HPDE6-E6E7 (cell line): Measurements from ENCODE around the gene COG2.
"Not testable (repeated sequence)": the region's sequence is repeated elsewhere in the genome, so short reads cannot be mapped to it uniquely, and the experiment has no call there.

Experiments used
- DNase-seq: peaks from one replicate; pipeline ENCODE4 v3.0.0; 2011; ENCODE audit warnings: missing footprints; ENCODE audit errors: extremely low spot score

COG2 gene

DNA sequence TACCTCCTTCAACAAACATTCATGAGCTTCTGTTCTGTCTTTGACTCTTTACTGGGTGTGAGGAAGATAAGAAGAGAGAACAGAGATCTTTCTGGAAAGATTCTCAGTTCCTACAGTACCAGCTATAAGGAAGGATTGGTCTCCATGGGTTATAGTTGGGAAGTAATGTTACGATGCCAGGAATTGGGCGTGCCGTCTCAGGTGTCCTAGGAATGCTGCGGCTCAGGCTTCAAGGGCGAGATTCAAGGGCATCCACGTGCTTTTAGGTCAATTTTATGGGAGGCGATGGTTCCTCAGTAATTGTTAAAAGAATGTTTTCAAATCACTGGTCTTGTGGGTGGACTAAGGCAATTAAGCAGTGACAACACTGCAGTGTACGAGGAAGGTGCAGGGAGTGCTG, 27.3 kb downstream of the COG2 start:
- no peak for DNase-seq

- DNase-seq = no peak
Observed at GRCh38 chr1:230674581-230674980, 32.3 kb downstream of the COG2 start.

DNA sequence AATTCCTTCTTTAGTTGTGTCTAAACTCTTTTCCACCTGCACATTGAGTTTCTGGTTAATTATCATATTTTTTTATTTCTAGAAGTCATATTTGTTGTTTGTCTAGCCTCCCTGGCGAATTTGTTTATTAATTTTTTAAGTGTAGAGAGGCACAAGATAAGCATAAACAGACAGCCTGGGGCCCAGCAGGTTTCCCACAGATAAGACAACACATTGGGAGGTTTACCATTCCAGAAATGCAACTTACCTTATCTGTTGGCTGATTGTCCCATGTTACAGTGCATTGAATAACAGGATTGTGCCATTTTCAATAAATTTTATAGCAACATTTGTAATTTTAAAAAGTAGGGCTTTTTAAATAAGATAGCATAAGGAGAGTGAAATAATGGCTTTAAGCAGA, 34.9 kb downstream of the COG2 start:
- DNase-seq = no peak

DNA sequence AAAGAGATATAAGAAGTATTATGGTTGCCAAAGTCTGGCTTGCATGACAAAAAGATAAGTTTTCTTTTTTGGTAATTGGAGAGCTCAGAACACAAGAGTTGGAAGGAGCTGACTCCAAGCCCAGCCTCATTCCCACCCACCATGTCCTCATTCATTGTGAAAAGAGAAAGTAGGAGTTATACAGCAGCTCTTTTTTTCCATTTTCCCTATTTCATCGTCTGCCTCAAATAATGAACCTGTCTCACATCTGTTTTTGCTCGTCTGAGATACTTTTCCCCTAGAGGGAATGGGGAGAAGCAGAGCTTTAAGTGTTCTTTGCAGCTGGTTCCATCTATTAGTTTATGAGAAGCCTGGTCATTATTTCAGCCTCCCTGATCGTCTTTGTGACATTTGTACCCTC, 36.9 kb downstream of the COG2 start:
- DNase-seq = no peak

GRCh38 chr1:230679825-230680224, 37.5 kb downstream of the COG2 start:
- DNase-seq = no peak

GRCh38 chr1:230680300-230681025, 38.2 kb downstream of the COG2 start:
- no peak for DNase-seq

GRCh38 chr1:230681599-230681998, 39.3 kb downstream of the COG2 start:
- DNase-seq = peak; percentile 85

DNA sequence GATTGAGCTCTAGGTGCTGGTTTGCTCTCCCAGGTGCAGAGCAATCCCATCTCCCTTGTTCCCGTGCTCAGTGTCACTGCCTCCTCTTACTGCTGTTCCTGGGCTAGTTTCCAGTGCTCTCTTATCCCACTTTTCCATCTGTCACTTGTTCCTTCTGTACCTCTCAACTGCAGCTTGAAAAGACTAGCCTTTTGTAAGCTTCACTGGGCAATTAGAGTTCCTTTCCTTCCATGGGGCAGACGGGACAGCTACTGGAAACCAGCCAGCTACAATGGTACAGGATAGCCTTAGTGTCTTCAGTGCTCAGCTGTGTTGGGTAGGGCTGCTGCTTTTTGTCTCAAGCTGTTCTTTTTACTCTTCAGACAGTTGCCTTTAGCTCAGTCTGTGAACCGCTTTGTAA, 40.0 kb downstream of the COG2 start:
- no peak for DNase-seq

DNA sequence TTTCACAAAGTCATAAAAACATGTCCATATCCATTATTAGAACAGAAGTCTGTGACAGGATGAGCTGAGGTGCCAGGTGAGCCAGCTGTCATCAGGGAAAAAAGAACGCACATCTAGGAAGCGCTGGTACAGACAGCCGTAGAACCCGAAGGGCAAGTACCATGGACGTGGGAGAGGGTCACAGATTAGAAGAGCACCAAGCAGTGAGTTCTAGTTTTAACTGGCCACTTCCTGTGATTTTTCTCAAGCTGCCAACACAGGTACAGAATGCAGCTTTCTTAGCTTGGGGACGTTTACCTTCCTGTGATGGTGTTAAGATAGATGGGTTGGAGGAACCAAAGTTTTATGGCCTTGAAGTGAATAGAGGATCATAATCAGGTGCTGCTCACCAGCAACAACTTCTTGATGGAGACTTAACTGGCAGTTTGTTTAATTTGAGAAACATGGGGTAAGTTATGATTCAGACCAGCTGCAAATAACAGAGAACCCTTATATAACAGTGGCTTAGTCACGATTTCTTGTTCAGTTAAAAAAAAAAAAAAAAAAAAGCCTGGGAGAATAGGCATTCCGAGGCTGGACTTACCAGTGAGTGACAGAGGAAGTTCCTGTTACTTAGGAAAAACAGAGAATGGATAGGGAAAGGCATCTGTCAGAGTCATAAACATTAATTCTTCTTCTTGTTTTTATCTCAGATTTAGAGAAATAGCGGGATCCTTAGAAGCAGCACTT, 40.8 kb downstream of the COG2 start:
- DNase-seq = peak; percentile 42

- peak; percentile 73 for DNase-seq
Observed at GRCh38 chr1:230684146-230684545, 41.9 kb downstream of the COG2 start.

- DNase-seq = no peak
Observed at GRCh38 chr1:230684998-230685397, 42.7 kb downstream of the COG2 start.

GRCh38 chr1:230686747-230687146, 44.5 kb downstream of the COG2 start:
- DNase-seq = no peak

- no peak for DNase-seq
Observed at GRCh38 chr1:230690101-230690500, 47.8 kb downstream of the COG2 start.

DNA sequence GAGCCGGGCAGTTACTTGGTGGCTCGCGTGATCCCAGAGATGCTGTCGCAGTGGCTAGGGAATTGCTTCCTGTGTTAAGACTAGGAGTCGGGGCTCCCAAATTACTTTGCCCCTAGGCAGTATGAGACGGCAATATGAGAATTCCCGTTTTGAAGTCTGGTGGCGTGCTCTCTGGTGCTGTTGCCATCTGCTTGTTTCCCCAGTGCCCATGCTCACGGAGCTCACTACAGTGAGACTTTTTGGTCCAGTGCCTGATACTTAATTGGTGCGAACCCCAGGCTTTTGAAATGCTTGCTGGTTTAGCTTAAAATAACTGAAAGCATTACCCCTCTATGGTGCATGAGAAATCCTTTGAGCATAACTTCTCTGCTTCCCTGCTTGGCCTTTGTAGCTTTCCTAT, 49.3 kb downstream of the COG2 start:
- no peak for DNase-seq

- no peak for DNase-seq
Observed at GRCh38 chr1:230693221-230693620, 50.9 kb downstream of the COG2 start.

GRCh38 chr1:230693777-230694176, 51.5 kb downstream of the COG2 start:
- DNase-seq = no peak

DNA sequence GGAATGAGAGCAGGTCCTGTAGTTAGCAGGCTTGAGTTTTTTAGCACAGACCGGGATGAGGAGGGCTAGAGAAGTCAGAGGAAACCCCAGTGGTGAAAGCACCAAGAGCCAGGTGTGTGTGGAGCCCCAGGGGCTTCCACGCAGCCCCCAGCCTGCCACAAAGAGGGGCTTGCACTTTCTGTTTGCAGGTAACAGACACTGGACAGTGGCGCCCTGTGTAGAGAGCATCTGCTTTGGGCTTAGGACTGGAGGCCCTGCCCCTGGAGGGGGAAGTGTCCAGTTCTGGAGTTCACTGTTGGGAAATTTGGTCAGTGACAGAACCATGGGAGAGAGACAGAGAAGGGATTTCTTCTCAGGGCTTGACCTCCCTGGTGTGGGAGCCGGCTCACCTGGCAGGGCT, 52.2 kb downstream of the COG2 start:
- DNase-seq = no peak

DNA sequence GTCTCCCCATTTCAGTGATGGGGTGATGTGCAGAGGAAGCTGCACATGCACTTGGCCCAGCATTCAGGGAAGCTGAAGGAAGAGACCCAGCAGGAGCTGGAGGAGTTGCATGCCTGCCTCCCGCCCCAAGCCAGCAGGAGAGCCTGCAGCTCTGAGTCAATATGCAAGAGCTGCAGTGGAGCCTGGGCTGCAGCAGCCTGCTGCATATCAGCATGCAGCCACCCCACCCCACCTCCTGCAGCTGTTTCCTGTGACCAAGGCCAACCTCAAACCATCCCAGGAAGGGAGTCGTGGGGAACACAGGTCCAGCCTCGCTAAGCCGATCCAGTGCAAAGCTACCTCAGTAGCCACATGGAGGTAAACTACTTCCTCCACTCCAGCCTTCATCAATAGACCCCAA, 52.7 kb downstream of the COG2 start:
- no peak for DNase-seq

DNA sequence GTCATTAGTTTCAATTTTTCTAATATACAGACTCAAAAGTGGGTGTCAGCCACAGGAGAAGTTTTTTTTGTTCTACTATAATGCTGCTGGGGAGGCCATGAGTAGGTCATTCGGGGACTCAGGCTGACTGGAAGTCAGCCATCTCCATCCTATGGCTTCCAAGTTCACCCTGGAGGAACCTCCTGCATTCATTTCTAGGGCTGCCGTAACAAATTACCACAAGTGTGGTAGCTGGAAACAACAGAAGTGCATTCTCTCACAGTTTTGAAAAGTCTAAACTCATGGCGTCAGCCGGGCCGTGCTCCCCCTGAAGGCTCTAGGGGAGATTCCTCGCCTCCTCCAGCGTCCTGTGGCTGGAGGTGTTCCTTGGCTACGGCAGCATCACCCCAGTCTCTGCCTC, 53.9 kb downstream of the COG2 start:
- no peak for DNase-seq

GRCh38 chr1:230696722-230697437, 54.6 kb downstream of the COG2 start:
- no peak for DNase-seq

- no peak for DNase-seq
Observed at GRCh38 chr1:230698130-230698529, 55.8 kb downstream of the COG2 start.

DNA sequence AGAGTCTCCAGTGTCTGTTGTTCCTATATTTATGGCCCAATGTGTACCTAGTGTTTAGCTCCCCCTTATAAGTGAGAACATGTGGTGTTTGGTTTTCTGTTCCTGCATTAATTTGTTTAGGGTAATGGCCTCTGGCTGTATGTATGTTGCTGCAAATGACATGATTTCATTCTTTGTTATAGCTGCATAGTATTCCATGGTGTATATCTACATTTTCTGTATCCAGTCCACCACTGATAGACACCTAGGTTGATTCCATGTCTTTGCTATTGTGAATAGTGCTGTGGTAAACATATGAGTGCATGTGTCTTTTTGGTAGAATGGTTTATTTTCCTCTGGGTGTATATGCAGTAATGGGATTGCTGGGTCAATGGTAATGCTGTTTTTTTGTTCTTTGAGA, 56.7 kb downstream of the COG2 start:
- DNase-seq = not testable (repeated sequence)

GRCh38 chr1:230699716-230700115, 57.4 kb downstream of the COG2 start:
- DNase-seq = no peak
